HG03558 (cell line): Measurements from ENCODE around the gene THSD4.
"Not testable (repeated sequence)": the region's sequence is repeated elsewhere in the genome, so short reads cannot be mapped to it uniquely, and the experiment has no call there.

Experiments used
- ATAC-seq: cut with Tn5 transposase; IDR thresholded peaks from one replicate; pipeline ENCODE4 v1.9.1; 2021; ENCODE audit warnings: moderate number of reproducible peaks; ENCODE audit not compliant: unreplicated experiment; ENCODE audit errors: extremely low read depth

The THSD4 gene

DNA sequence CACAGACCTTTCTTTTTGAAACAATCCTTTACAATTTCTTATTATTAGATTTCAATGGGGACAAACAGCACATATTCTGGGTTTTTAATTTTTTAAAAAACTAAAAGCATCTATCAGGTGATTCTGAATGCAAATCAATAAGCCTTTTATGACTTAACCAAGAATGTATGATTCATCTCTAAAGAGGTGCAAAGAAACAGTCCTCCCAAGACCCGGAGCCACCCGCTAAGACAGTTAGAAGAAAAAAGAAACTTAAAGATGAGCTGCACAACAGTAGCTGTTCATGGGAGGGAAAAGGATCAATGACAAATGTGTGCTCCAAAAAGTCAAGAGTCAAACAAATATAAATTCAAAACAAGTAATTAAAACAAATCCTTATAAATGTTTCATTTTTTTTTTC, 319.5 kb downstream of the THSD4 start:
- ATAC-seq = no peak

DNA sequence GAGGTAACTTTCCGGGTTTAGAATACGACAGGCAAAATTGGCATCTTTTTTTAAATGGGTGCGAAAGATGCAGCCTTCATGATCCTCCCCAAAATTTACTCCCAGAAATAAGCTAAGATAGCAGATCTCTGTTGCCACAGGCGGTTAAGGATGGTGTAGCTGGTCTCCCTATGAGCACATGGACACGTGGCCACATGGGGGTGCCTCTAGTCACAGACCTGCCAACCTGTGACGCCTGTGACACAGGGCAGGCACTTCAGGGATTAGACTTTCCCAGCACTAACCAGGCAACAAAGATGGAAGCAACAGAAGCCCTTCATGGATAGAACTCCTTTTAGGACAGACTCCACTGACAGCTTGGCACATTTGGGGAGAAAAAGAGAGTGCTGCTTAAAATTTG, 320.3 kb downstream of the THSD4 start:
- ATAC-seq = no peak

DNA sequence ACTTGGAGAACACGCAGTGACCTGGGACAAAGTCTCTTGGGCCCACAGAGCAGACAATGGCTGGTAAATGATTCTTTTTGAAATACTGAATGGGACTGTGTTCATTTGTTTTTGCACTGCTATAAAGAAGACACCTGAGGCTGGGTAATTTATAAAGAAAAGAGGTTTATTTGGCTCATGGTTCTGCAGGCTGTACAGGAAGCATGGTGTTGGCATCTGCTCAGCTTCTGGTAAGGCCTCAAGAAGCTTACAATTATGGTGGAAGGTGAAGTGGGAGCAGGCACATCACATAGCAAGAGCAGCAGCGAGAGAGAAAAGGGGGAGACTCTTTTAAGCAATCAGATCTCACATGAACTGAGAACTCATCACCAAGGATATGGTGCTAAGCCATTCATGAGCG, 321.6 kb downstream of the THSD4 start:
- no peak for ATAC-seq

DNA sequence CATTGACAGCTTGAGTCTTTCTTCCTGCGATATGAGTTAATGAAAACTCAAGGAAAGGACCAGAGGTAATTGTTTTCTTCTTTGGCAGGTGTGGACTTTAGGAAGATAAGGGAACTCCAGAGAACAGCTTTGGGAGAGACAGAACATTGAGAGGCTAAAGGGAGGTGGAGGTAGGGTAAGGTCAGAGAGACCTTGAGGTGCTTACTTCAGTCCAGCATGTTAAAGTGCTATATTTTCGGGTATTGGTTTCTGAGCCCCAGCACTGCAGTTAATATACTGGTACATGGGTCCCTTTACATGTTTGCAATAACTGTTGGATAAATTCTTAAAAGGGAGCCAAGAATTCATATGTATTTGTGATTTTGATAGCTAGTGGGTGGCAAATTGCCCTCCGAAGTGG, 322.1 kb downstream of the THSD4 start:
- ATAC-seq = no peak

DNA sequence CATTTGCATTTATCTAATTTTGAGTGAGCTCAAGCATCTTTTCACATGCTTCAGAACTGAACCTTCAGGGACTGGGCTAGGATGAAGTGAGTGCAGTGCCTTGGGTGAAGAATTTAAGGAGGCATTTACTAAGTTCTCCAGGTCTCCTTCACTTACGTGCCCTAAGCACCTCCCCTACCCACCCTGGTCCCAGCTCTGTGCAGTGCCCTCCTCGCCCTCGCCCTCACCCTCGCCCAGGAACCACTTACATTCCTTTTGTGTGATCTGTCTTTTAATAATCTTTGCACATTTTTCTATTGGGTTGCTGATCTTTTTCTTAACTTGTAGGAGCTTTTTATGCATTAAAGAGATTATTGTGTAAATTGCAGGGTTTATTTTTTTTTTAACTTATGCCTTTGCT, 322.6 kb downstream of the THSD4 start:
- no peak for ATAC-seq

DNA sequence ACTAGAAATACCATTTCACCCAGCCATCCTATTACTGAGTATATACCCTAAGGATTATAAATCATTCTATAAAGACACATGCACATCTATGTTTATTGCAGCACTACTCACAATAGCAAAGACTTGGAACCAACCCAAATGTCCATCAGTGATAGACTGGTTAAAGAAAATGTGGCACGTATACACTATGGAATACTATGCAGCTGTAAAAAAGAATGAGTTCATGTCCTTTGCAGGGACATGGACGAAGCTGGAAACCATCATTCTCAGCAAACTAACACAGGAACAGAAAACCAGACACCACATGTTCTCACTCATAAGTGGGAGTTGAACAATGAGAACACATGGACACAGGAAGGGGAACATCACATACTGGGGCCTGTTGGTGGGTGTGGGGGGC, 324.2 kb downstream of the THSD4 start:
- not testable (repeated sequence) for ATAC-seq

DNA sequence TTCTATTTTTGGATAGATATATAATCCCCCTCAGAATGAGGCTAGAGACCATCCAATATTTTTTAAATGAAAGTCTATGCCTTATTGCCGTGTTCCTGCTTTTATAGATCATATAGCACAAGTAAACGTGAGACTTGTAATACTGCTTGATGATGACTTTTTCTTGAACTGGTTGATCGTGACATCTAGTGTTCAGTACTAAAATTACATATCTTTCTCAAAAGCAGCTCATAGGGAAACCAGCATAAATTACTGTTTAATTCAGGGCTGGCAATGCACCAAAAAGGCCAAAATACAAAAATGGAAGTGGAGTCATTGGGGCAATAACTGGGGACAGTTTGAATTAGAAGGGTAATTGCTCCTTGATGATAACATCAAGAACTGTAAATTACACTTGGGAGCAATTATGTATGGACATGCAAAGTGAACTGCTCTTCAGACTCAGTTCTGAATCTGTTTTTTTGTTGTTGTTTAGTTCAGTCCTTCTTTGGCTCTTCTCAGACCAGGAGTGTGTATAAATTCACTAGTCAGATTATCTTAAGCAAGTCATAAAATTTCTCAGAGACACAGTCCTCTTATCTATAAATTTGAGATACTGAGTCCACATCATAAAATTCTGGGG, 325.3 kb downstream of the THSD4 start:
- ATAC-seq = no peak

DNA sequence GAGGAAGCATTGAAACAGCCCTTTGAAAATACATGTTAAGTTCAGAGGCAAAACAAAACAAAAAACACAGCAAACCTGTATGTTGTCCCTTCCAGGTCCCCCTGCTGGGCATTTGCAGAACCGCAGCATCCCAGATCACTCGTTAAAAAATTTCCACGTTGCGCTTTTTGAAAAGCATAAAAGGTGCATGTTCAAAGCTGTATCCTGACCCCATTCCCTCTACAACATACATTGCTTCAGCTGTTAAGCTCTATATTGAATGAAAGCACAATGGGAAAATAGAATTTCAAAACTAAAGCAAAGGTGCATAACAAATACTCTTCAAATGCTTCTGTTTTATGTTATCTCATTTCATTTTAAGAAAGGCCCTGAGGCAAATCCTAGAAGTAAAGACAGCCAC, 328.3 kb downstream of the THSD4 start:
- no peak for ATAC-seq

DNA sequence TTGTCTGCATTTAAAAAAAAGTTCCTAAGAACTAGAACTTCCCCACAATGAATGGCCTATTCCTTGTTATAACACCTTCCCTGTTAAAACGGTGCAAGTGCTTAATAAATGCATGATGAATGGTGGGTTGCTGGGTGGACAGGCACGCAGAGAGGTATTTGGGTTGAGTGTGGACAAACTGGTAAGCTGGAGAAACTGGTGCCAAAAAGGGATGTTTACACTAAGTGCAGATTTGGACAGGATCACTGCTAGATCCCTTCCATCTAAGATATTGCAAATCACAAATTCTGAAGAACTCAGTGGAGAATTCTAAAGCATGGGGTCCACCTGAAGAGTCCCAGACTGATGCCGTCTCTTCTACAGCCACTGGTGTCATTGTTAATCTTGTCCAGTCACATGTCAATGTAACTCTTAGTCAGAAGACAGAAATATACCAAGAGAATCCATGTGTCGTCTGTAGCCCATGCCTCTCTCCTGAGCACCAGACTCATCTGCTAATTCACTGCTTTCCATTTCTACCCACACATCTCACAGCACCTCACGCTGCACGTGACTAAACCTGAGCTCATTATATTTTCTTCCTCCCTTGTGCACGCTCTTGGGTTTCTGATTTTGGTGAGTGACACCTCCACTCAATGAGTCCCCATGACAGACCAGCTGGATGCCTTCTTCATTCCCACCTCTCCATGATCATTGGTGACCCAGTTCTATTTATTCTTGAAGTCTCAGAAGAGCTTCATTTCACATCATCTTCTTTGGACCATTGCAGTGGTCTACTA, 328.9 kb downstream of the THSD4 start:
- no peak for ATAC-seq

DNA sequence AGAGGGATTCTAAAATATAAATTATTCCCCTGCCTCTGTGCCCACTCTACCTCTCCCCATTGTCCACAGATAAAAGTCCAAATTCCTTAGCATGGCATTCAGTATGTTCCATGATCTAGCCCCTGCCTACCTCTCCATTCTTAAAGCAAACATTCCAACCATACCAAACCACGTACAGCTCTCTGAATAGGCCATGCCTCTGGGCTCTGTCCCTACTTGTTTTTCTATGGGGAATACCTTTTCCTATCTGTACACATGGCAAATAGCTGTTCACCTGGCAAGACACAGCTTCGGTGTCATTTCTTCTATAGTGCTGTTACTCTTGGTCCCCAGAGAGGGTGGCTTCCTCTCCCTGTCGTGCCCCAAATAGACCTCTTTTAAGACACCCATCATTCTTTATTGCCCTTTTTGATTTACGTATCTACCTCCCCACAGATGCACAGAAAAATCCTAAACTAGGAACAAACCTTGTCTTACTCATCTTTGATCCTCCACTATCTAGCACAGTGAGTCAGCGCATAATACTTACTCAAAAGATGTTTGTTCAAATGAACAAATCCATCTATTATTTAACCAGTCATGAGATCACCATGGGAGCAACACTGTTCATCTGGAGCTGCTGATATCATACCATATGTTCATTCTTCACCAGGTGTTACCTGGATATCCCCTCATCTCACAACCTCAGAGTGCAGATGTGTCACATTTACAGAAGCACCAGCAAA, 329.8 kb downstream of the THSD4 start:
- no peak for ATAC-seq

DNA sequence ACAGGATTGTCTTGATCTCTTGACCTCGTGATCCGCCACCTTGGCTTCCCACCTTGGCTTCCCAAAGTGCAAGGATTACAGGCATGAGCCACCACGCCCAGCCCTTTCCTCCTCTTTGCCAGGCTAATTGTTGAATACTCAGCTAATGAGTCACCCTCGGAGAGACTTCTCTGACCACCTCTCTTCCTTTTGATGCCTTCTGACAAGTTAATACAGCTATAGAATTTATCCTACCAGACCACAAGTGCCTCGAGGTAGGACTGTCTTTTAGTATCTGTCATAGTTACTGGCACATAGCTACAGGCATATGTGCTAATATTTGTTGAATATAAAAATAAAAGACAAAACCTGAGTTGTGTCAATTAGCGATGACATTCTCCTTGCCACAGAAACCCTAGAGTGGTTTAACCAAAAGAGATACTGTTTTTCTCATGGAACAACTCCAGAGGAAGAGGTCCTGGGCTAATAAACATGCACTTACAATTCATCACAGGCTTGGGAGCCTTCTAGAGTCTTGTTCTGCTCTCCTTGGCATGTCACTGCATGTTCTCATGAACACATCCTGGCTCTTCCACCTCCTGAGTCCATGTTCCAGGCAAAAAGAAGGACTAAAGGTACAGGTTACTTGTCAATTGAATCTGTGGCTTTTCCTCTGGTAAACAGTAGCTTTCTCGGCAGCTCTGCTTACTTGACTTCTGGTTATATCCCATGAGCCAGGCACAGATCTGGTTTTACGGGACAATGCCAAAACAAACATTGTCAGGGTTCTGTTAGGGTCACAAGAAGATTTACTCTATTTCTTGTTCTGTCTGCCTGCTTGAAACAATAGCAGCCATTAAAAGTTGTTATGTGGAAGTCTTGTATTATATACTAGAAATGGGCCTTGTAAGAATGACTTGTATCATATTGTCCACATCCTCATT, 332.3 kb downstream of the THSD4 start:
- ATAC-seq = no peak

DNA sequence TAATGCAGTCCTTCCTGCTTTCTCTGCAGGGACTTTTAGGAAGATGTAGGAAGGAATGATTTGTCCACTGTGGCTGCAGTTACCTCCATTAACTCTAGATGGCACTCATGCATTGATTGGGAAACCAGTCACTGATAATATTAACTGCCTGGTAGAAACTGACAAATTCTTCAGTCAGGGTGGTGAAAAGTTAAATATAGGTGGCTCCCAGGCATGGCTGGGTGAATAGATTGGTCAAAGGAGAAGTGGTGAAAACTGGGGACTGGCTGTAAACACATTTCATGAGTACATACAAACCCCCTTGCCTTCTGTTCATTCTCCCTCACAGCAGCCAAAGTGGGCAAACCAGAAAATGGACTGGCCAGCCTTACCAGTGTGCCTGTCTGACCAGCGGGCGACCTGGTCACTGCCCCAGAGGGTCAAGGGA, 333.4 kb downstream of the THSD4 start:
- no peak for ATAC-seq

DNA sequence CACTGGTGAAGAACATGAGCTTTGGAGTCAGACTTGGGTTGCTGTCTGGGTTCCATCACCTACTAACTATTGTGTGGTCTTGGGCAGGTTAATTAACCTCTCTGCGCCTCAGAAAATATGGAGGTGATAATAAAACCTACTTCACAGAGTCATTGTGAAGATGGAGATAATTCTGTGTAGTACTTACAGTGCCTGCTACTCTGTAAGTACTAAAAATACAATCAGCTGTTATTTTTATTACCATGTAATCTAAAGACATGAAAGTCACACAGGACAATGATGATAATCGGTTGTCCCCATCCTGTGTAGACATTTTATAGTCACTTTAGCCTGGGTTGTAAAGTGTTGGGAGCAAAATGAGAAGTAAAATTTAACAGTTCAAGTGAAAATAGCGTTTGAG, 334.1 kb downstream of the THSD4 start:
- no peak for ATAC-seq

DNA sequence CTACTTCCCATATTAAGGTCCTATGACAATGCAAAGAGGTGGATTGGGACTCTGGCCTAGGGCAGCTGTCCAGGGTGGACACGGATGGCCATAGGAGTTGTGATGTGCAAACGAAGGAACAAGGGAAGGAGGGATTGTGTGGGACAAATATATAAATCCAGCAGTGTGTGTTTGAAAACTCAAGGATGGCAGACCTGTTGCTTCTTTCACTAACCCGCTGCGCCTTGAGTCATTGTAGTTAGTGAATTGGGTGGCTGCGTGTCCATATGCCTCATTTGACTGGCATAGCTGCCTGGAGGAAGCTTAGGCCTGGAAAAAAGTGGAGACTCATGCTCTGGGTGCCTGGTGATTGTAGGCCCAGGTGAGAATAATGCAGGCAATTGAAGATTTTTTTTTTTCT, 334.7 kb downstream of the THSD4 start:
- ATAC-seq = no peak

DNA sequence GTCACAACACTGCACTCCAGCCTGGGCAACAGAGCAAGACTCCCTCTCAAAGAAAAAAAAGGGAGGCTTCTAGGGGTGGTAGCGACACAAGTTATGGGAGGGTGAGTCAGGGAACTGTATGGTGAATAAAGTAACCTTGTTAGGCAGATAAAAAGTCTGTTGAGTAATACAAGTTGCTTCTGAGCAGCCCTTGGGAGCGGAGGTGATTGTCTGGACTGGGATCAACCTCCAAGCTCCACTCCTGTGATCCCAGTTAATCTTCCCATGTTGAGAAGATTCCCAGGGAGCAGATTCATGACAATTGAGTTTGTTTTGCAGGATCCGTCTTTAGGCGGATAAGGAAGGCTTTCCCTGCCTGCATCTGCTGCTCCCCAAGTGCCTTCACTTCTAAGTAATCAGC, 335.9 kb downstream of the THSD4 start:
- ATAC-seq = no peak

DNA sequence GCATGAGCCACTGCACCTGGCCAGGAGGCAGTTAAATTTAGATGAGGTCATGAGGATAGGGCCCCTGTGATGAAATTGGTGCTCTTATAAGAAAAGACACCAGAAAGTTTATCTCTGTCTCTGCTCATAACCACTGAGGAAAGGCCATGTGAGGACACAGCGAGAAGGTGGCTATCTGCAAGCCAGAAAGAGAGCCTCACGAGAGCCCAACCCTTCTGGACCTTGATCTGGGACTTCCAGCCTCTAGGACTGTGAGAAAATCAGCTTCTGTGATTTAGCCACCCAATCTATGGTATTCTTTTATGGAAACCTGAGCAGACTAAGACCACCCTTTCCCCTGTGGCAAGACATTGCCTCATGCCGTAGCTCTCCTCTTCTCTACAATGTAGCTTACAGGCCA, 337.6 kb downstream of the THSD4 start:
- no peak for ATAC-seq

DNA sequence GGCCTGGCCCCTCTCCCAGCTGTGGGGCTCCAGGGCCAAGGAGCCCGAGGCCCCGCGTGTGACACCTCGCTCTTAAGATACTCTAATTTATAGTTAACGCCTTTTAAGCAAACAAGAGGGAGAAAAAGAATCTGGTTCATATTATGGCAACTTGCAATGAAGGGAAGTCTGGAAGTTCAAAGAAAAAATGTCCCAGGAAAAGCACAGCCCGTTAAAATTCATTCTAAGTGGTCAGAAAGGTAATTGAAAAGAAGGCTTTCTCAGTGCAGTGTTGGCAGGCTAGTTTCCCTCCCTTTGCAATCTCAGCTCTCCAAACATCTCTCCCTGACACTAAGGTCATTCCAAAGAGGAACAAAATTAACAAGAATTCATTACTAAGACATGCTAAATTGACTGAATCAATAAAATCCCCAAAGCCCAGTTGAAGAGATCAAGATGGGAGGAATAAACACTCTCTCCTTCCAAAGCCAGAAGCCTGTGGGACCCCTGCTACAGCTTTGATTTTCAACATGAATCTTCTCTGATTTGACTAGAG, 339.3 kb downstream of the THSD4 start:
- no peak for ATAC-seq

DNA sequence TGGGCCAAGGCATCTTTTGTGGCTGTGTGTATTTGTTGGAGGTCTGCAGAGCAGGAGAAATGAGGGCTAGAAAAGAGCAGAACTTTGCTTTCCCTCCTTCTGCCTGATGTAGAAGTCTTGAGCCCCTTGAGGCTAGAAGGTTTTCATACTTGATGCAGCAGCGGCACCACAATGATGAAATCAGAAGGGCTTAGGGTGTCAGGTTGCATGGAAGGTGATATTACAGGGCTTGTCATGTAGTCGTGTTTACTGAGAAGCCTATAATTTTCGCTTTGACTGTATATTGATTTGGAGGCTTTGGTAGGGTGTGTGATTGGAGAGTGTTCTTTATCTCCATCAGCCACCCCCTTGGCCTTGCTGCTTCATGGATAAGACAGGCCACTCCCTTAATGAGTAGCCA, 339.8 kb downstream of the THSD4 start:
- no peak for ATAC-seq

DNA sequence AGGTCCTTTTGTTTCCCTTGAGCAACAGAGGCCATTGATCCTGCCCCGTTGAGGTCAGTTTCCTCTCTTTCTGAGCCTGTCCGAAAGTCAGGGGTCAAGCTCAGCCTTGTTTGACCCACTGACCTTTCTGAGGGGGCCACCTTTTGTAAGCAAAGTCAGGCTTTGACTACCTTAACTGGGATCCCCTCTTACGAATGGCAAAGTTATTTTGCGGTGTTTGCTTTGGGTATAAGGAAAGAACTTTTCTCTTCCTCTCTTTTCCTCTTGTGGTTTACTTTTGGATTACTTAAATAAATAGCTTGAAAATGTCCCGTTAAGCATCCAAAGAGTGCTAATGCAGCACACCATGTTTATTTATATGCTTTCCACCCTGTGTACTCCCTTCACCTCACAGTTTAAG, 340.6 kb downstream of the THSD4 start:
- no peak for ATAC-seq

DNA sequence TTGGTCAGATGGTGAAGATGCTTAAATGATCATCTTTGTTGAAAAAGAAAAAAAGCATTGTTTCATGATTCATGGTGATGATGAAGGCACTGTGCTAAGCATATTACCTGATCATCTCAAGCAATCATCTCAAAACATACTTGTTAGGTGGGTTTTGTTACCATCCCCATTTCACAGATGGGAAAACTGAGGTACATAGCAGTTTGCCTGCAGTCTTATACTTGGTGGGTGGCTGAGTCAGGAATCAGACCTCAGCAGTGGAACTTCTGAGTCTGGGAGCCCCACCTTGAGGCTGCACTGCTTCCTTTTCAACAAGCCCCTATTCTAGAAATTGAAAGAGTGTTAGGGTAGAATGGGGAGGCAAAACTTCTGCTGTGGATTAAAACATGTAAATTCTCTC, 341.1 kb downstream of the THSD4 start:
- ATAC-seq = no peak
